ENCODE data around the gene GSE1. TPM values are rescaled to one million over a fixed set of nuclear protein-coding genes. Genes with fewer than 3 reads are reported as not detected.

GSE1 gene
- total RNA-seq, 1 donor = 23.1 TPM

DNA sequence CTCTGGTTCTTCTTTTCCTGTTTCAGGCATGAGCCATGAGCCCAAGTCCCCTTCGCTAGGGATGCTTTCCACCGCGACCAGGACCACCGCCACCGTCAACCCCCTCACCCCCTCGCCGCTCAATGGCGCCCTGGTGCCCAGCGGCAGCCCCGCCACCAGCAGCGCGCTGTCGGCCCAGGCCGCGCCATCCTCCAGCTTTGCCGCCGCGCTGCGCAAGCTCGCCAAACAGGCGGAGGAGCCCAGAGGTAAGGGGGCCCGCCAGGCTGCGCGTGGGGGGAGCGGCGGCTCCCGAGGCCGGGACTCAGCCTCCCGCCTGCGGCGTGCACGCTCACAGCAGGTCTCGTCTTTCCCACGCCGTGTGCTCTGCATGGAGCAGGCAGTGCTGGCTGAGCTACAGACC lies 20.8 kb downstream of the GSE1 start:
- no peak overlapping the region for H3K4me3 ChIP-seq (ENCODE audit: low read depth, low read length)
- no peak for DNase-seq (ENCODE audit: low read depth)
- TF ChIP-seq, protein P1, sequence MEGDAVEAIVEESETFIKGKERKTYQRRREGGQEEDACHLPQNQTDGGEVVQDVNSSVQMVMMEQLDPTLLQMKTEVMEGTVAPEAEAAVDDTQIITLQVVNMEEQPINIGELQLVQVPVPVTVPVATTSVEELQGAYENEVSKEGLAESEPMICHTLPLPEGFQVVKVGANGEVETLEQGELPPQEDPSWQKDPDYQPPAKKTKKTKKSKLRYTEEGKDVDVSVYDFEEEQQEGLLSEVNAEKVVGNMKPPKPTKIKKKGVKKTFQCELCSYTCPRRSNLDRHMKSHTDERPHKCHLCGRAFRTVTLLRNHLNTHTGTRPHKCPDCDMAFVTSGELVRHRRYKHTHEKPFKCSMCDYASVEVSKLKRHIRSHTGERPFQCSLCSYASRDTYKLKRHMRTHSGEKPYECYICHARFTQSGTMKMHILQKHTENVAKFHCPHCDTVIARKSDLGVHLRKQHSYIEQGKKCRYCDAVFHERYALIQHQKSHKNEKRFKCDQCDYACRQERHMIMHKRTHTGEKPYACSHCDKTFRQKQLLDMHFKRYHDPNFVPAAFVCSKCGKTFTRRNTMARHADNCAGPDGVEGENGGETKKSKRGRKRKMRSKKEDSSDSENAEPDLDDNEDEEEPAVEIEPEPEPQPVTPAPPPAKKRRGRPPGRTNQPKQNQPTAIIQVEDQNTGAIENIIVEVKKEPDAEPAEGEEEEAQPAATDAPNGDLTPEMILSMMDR (IDR thresholded peaks at IDR 0.05; ENCODE audit: insufficient read depth, low read length) = no peak

DNA sequence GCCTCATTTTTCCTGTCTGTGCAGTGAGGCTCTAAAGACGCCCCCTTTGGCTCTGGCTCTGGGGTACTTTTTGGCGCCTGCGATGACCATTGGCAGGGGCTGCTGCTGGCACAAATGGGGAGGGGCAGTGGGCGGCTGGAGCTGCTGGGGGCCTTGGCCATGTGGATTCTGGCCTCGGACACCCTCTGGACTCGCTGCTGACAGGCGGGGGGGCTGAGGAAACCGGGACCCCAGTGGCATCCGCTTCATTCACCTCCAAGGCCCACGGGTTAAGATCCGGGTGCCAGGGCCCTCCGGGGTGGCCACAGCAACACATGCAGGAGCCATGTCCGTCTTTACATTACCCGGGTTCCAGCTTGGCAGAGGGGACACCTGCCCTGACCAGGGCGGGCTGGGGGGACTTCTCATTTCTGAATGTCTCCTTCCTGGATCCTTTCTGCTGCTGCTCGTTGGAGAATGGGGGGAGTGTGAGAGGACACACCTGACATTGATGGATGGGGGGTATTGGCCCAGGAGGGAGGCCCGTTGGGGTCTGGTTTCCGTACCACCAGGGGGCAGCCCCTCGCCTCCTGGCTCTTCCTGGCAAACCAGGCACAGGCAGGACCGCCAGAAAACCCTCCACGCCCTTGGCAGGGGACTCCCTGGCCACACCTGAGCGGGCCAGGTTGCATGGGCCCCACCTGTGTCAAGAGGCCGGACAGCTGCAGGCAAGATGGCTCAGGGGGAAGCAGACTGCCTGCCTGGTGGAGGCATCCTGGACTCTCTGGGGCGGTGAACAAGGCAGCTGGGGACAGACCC lies 21.8 kb downstream of the GSE1 start:
- TF ChIP-seq, protein P1 (IDR thresholded peaks at IDR 0.05; ENCODE audit: insufficient read depth, low read length) = no peak
- no peak for DNase-seq (ENCODE audit: low read depth)

DNA sequence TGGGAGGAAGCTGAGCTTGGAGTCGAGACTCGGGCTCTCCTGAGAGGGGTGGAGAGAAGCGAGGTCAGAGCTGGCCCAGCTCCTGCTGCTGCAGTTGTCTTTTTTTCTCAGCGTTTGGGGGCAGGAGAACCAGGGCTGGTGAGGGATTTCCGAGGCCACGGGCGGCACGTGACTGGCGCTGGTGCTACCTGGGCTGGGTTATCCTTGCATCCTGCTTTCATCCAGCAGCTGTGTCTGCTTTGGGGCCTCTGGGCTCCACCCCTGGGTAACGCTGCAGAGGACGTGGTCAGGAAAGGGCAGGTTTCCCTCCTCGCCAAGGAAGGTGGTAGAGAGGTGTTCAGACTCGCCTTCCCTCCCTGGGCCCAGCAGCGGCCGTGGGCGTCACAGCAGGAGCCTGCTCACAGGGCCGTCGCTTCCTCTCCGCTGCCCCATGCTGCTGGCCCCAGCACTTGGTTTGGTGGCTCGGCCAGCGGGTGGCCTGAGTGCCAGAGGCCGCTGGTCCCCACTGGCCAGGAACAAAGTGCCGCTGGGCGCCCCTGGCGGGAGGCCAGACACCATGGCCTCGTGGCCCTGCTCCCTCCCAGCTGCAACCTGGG lies 22.5 kb downstream of the GSE1 start:
- TF ChIP-seq, protein P1 (IDR thresholded peaks at IDR 0.05; ENCODE audit: insufficient read depth, low read length) = no peak
- DNase-seq (ENCODE audit: low read depth) = no peak
- H3K4me3 ChIP-seq (ENCODE audit: low read depth, low read length) = no peak overlapping the region

More for the DNA sequence above, 21.8 kb downstream of the GSE1 start:
- no peak overlapping the region for H3K4me3 ChIP-seq (ENCODE audit: low read depth, low read length)

- TF ChIP-seq, protein P1 (IDR thresholded peaks at IDR 0.05; ENCODE audit: insufficient read depth, low read length) = no peak
- no peak for DNase-seq (ENCODE audit: low read depth)
- no peak overlapping the region for H3K4me3 ChIP-seq (ENCODE audit: low read depth, low read length)
Observed at GRCh38 chr16:85636234-85636812, 23.2 kb downstream of the GSE1 start.

DNA sequence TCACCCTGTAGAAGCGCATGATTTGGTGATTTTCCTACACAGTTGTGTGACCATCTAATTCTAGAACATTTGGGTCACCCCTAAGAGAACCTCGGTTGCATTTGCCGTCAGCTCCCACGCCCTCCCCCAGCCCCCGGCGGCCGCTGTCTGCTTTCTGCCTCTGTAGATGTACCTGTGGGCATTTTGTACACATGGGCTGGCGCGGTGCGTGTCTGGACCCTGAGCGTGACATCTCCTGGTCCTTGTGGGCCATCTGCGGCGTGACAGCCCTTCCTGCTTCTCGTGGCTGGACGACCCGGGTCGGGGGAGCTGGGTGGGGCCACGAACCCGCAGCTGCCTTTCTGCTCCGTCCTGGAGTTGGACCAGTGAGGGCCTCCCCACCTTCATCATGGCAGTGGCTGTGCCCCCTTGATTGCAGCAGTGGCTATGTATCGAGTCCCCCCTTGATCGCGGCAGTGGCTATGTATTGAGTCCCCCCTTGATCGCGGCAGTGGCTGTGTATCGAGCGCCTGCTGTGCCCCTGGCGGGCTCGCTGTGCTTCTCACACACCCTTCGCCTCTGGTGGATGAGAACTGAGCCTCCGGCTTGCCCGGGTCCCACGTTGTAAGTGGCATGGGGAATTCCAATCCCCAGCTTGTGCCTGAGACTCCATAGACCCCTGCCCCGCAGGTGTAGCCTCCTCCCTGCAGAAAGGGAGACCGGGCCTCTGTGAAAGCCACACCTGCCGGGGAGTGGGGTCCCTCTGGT lies 24.1 kb downstream of the GSE1 start:
- no peak overlapping the region for H3K4me3 ChIP-seq (ENCODE audit: low read depth, low read length)
- DNase-seq (ENCODE audit: low read depth) = no peak
- TF ChIP-seq, protein P1 (IDR thresholded peaks at IDR 0.05; ENCODE audit: insufficient read depth, low read length) = no peak

- DNase-seq (ENCODE audit: low read depth) = no peak
- no peak overlapping the region for H3K4me3 ChIP-seq (ENCODE audit: low read depth, low read length)
- TF ChIP-seq, protein P1 (IDR thresholded peaks at IDR 0.05; ENCODE audit: insufficient read depth, low read length) = no peak
Observed at GRCh38 chr16:85637808-85638647, 24.9 kb downstream of the GSE1 start.
